C4-2B (cell line): ENCODE data around the gene NCKAP5.

Source experiments
- ZFX ChIP-seq: fragments of 450-650 bp; IDR thresholded peaks from 2 replicates; pipeline ENCODE4 v1.6.1; 2017
- TF ChIP-seq, protein P1 (sequence below): fragments of 450-650 bp; conservative IDR thresholded peaks from 2 replicates; pipeline ENCODE4 v1.5.1; 2017; ENCODE audit warnings: mild to moderate bottlenecking

DNA sequence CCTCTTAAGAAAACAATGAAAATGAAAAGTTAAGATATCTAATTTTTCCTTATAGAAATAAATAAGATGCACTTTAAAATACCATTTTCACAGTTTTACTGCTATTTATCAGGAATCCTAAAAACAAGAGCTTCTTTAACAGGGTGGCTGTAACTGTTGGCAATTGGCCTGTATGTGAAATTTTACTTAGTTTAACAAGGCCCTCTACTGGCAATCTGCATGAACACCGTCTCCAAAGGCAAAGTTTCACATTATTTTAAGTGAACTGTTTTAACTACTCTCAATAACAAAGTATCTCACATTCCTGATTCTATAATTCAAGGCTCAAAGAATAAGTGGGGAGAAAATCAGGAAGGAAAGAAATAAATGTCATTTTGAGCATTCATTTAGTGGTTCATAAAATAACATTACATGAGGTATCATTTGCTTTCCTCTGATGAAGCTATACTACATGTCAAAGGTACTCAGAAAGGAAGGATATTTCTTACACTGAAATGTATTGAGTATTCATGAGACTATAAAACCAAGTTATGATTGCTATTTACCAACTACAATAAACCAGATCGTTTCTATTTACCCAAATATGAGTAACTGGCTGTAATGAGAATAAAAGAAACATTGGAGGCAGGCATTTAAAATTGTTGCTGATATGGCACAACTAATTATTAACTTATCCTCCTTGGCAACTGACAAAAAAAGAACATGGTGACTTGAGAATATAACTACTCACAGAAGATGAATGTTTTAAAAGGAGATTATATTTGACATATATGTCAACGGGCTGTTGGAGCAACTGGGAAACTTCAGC, 7.0 kb downstream of the NCKAP5 start:
- TF ChIP-seq, protein P1, sequence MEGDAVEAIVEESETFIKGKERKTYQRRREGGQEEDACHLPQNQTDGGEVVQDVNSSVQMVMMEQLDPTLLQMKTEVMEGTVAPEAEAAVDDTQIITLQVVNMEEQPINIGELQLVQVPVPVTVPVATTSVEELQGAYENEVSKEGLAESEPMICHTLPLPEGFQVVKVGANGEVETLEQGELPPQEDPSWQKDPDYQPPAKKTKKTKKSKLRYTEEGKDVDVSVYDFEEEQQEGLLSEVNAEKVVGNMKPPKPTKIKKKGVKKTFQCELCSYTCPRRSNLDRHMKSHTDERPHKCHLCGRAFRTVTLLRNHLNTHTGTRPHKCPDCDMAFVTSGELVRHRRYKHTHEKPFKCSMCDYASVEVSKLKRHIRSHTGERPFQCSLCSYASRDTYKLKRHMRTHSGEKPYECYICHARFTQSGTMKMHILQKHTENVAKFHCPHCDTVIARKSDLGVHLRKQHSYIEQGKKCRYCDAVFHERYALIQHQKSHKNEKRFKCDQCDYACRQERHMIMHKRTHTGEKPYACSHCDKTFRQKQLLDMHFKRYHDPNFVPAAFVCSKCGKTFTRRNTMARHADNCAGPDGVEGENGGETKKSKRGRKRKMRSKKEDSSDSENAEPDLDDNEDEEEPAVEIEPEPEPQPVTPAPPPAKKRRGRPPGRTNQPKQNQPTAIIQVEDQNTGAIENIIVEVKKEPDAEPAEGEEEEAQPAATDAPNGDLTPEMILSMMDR, result peak; percentile 78
- no peak for TF ChIP-seq ZFX
